B cell (primary cell): Measurements from ENCODE around the gene RSPO4. TPM values are rescaled to one million over a fixed set of nuclear protein-coding genes. Genes with fewer than 3 reads are reported as not detected.

ENCODE experiments used
- ATAC-seq: fragments of 200-7000 bp; cut with Tn5 transposase; one replicate; pipeline ENCODE4 v1.10.0; 2021; ENCODE audit warnings: low read depth, mild to moderate bottlenecking, moderate number of reproducible peaks, moderate library complexity
- CTCF ChIA-PET: fragments of 350-600 bp; sonication (Branson Sonifier 250); formaldehyde crosslinking; loops from one replicate; lab custom pipeline; 2021; ENCODE audit warnings: antibody characterized with exemption, inconsistent platforms; lab: Charles Lee
- POLR2A ChIA-PET: fragments of 350-600 bp; sonication (Branson Sonifier 250); formaldehyde crosslinking; loops from one replicate; lab custom pipeline; 2021; ENCODE audit warnings: antibody characterized with exemption; lab: Charles Lee
- DNase-seq: peaks from one replicate; pipeline ENCODE4 v3.0.0; 2013
- H2AFZ ChIP-seq: 2 replicates; pipeline ENCODE4 v1.6.1; 2012; ENCODE audit warnings: mild to moderate bottlenecking, low read depth, low read length; ENCODE audit not compliant: insufficient read depth, poor library complexity, severe bottlenecking
- H3K27ac ChIP-seq, 2 donors: 1 replicate in 1 of 2; 2 replicates in 1 of 2; pipeline ENCODE4 v1.5.1; 2012 to 2013; ENCODE audit warnings: low read length in 2 of 2, mild to moderate bottlenecking in 2 of 2, moderate library complexity in 1 of 2
- H3K27me3 ChIP-seq, 4 experiments: fragments of 200-600 bp in 1 of 4; sonication (generic) in 1 of 4; replicated peaks in 1 of 4; 1 replicate in 2 of 4; 2 replicates in 2 of 4; pipeline versions ENCODE4 v1.6.1 to v1.7.0; 2013 to 2016; ENCODE audit warnings: low read length in 3 of 4, mild to moderate bottlenecking in 2 of 4, mixed read lengths in 1 of 4, moderate library complexity in 1 of 4; ENCODE audit not compliant: insufficient read depth in 4 of 4, control insufficient read depth in 3 of 4; ENCODE audit errors: control extremely low read depth in 1 of 4
- H3K36me3 ChIP-seq, 2 experiments: replicated peaks in 1 of 2; 1 replicate in 1 of 2; 2 replicates in 1 of 2; pipeline versions ENCODE4 v1.6.1 to v1.7.1; 2013; ENCODE audit warnings: low read length in 1 of 2; ENCODE audit not compliant: insufficient read depth in 2 of 2, control insufficient read depth in 1 of 2; ENCODE audit errors: control extremely low read depth in 1 of 2, extremely low read depth in 1 of 2
- H3K4me1 ChIP-seq, 2 donors: fragments of 200-600 bp in 1 of 2; sonication (generic) in 1 of 2; 1 replicate in 1 of 2; 2 replicates in 1 of 2; pipeline versions ENCODE4 v1.5.1 to v1.6.1; 2013 to 2017; ENCODE audit warnings: low read length in 2 of 2; ENCODE audit not compliant: control insufficient read depth in 2 of 2, insufficient read depth in 2 of 2
- H3K4me2 ChIP-seq: replicated peaks from 2 replicates; pipeline ENCODE3; 2012; ENCODE audit warnings: mild to moderate bottlenecking, low read depth, low read length; ENCODE audit not compliant: poor library complexity, severe bottlenecking
- H3K4me3 ChIP-seq, 5 experiments: fragments of 200-600 bp in 1 of 5; sonication (generic) in 1 of 5; 1 replicate in 3 of 5; 2 replicates in 2 of 5; pipeline versions ENCODE4 v1.5.1 to v1.7.0; 2011 to 2016; ENCODE audit warnings: low read length in 4 of 5, mild to moderate bottlenecking in 4 of 5, low read depth in 2 of 5, control low read depth in 1 of 5, moderate library complexity in 1 of 5; ENCODE audit not compliant: insufficient read depth in 1 of 5; ENCODE audit errors: control extremely low read depth in 1 of 5, extremely low read depth in 1 of 5
- H3K79me2 ChIP-seq: fragments of 200-600 bp; sonication (generic); one replicate; pipeline ENCODE4 v1.6.0; 2016; ENCODE audit warnings: low read length; ENCODE audit not compliant: control insufficient read depth, insufficient read depth
- H3K9ac ChIP-seq: fragments of 200-600 bp; sonication (generic); 2 replicates; pipeline ENCODE4 v1.6.1; 2017; ENCODE audit warnings: mild to moderate bottlenecking, low read length, moderate library complexity
- H3K9me3 ChIP-seq, 3 donors: one replicate each; pipeline versions ENCODE4 v1.6.1 to v1.7.1; 2013; ENCODE audit warnings: low read length in 2 of 3; ENCODE audit not compliant: control insufficient read depth in 2 of 3, insufficient read depth in 1 of 3; ENCODE audit errors: control extremely low read depth in 1 of 3
- H4K20me1 ChIP-seq: 2 replicates; pipeline ENCODE4 v1.6.0; 2012; ENCODE audit warnings: mild to moderate bottlenecking, low read length; ENCODE audit not compliant: insufficient read depth, control insufficient read depth, poor library complexity, severe bottlenecking
- H3K27ac Mint-ChIP-seq: one replicate; pipeline ENCODE4 v1.8.0; 2021; ENCODE audit warnings: mixed read lengths
- H3K27me3 Mint-ChIP-seq: one replicate; pipeline ENCODE4 v1.8.0; 2021; ENCODE audit warnings: mixed read lengths
- H3K4me1 Mint-ChIP-seq: one replicate; pipeline ENCODE4 v1.8.0; 2021; ENCODE audit warnings: mixed read lengths
- H3K4me3 Mint-ChIP-seq: one replicate; pipeline ENCODE4 v1.8.0; 2021; ENCODE audit warnings: mixed read lengths
- H3K9me3 Mint-ChIP-seq: one replicate; pipeline ENCODE4 v1.8.0; 2022; ENCODE audit warnings: mixed read lengths; ENCODE audit not compliant: insufficient read depth
- EZH2 ChIP-seq: IDR thresholded peaks from 2 replicates; pipeline ENCODE4 v1.6.1; 2012; ENCODE audit warnings: borderline replicate concordance, low read depth, mild to moderate bottlenecking, moderate library complexity, low read length; ENCODE audit not compliant: insufficient read depth, poor library complexity, severe bottlenecking
- WGBS: methylation state at CpG from one replicate; pipeline ENCODE4 v1.1.5; 2013; ENCODE audit warnings: missing lambda C conversion rate; ENCODE audit not compliant: insufficient coverage; 5-methylcytosine and 5-hydroxymethylcytosine counted together
- intact Hi-C: fragments of 100-400 bp; cut with micrococcal nuclease; formaldehyde crosslinking; loops from one replicate; pipeline ENCODE4 v1.10.0; 2022
- polyA plus RNA-seq: library from polyadenylated mRNA; depleted of rRNA; stranded (reverse); fragments of >200 nt; gene quantifications from 2 replicates; pipeline ENCODE4 v1.2.3, GENCODE V29; 2012
- total RNA-seq, 2 donors: library from RNA; stranded (reverse); fragments of 120-200 nt in 1 of 2; gene quantifications; 1 replicate in 1 of 2; 2 replicates in 1 of 2; pipeline versions ENCODE4 v1.2.3 to v1.2.4, GENCODE V29; 2013 to 2022
- TF ChIP-seq, protein P1 (sequence below): fragments of 200-600 bp; IDR thresholded peaks from one replicate; pipeline ENCODE4 v1.8.0; 2022; ENCODE audit warnings: antibody characterized with exemption, mild to moderate bottlenecking

The RSPO4 gene
- total and polyA plus RNA-seq, 2 donors (not counting 1 experiment from before 2014, with no cell fraction given), result 0.04 to 0.37 TPM

- peaks cover 0 to 5% (median 0%) of the 10 kb centered on the region in 4 experiments for H3K27me3 ChIP-seq
- H2AFZ ChIP-seq, result no peak overlapping the region
- no peak for ATAC-seq
- H3K9me3 ChIP-seq, result peaks cover 3 to 7% (median 7%) of the 10 kb centered on the region in 3 donors
- no peak overlapping the region for H3K9ac ChIP-seq
- Mint-ChIP-seq H3K27ac (no peak overlapping the region), H3K4me1 (no peaks in the 10 kb centered on the region), H3K27me3 (peaks cover 37% of the 10 kb centered on the region), H3K9me3 (peaks cover 7% of the 10 kb centered on the region), H3K4me3 (no peak overlapping the region)
- no peak for TF ChIP-seq EZH2
- TF ChIP-seq, protein P1, sequence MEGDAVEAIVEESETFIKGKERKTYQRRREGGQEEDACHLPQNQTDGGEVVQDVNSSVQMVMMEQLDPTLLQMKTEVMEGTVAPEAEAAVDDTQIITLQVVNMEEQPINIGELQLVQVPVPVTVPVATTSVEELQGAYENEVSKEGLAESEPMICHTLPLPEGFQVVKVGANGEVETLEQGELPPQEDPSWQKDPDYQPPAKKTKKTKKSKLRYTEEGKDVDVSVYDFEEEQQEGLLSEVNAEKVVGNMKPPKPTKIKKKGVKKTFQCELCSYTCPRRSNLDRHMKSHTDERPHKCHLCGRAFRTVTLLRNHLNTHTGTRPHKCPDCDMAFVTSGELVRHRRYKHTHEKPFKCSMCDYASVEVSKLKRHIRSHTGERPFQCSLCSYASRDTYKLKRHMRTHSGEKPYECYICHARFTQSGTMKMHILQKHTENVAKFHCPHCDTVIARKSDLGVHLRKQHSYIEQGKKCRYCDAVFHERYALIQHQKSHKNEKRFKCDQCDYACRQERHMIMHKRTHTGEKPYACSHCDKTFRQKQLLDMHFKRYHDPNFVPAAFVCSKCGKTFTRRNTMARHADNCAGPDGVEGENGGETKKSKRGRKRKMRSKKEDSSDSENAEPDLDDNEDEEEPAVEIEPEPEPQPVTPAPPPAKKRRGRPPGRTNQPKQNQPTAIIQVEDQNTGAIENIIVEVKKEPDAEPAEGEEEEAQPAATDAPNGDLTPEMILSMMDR, result no peak
- no peaks in the 10 kb centered on the region for H3K36me3 ChIP-seq
- DNase-seq, result no peak
- ChIA-PET POLR2A (no interaction called here), CTCF (no interaction called here)
- no peaks in the 10 kb centered on the region for H4K20me1 ChIP-seq
- H3K4me1 ChIP-seq, result no peaks in the 10 kb centered on the region
- H3K79me2 ChIP-seq, result no peaks in the 10 kb centered on the region
- intact Hi-C loops, result no loop called here
- 85% methylated on average over 4 of the region's 6 CpGs for WGBS
- H3K27ac ChIP-seq, result no peak overlapping the region
- no peak overlapping the region for H3K4me3 ChIP-seq
- no peak overlapping the region for H3K4me2 ChIP-seq
Measured at GRCh38 chr20:926670-927069, 75.4 kb downstream of the RSPO4 start.

DNA sequence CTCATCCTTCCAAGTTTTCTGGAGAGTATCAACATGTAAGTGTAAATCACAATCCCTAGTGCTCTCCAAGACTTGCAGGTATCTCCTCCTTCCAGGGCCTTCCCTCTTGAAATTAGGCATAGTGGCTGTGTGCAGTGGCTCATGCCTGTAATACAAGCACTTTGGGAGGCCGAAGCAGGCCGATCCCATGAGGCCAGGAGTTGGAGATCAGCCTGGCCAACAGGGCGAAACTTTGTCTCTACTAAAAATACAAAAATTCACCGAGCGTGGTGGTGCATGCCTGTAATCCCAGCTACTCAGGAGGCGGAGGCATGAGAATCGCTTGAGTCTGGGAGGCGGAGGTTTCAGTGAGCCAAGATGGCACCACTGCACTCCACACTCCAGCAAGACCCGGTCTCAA lies 76.6 kb downstream of the RSPO4 start:
- Histone ChIP-seq H3K9me3 (peaks cover 0 to 3% (median 0%) of the 10 kb centered on the region in 3 donors), H3K79me2 (no peaks in the 10 kb centered on the region), H3K27me3 (peaks cover 0 to 5% (median 0%) of the 10 kb centered on the region in 4 experiments), H2AFZ (no peak overlapping the region), H3K4me3 (no peak overlapping the region), H3K36me3 (no peaks in the 10 kb centered on the region), H4K20me1 (no peaks in the 10 kb centered on the region), H3K4me2 (no peak overlapping the region), H3K9ac (no peak overlapping the region), H3K4me1 (no peaks in the 10 kb centered on the region), H3K27ac (no peak overlapping the region)
- H3K4me3 Mint-ChIP-seq, result no peak overlapping the region
- intact Hi-C loops, result no loop called here
- ATAC-seq, result no peak
- DNase-seq, result no peak
- no peak for TF ChIP-seq EZH2
- TF ChIP-seq, protein P1, result no peak
- no peaks in the 10 kb centered on the region for H3K4me1 Mint-ChIP-seq
- CTCF ChIA-PET, result no interaction called here
- WGBS, result 90% methylated on average over 2 of the region's 9 CpGs
- POLR2A ChIA-PET, result no interaction called here
- H3K9me3 Mint-ChIP-seq, result no peaks in the 10 kb centered on the region
- no peak overlapping the region for H3K27ac Mint-ChIP-seq
- peaks cover 37% of the 10 kb centered on the region for H3K27me3 Mint-ChIP-seq
